ENCODE data around the gene NOL4L. TPM values are rescaled to one million over a fixed set of nuclear protein-coding genes. Genes with fewer than 3 reads are reported as not detected.
A peak's percentile ranks its signal among the peaks of the same experiment; 100 is the strongest.
"Not testable (repeated sequence)": the region's sequence is repeated elsewhere in the genome, so short reads cannot be mapped to it uniquely, and the experiment has no call there.

Gene NOL4L
- total RNA-seq, 1 donor from 2014 or later, result 12.2 TPM

- DNase-seq, result no peak
Observed at GRCh38 chr20:32507998-32508774, 76.9 kb downstream of the NOL4L start.

GRCh38 chr20:32506721-32507120 lies 78.4 kb downstream of the NOL4L start:
- DNase-seq, result no peak

- DNase-seq, result no peak
Observed at GRCh38 chr20:32505723-32506473, 79.2 kb downstream of the NOL4L start.

GRCh38 chr20:32501709-32502108 lies 83.4 kb downstream of the NOL4L start:
- DNase-seq, result no peak

GRCh38 chr20:32497589-32498224 lies 87.4 kb downstream of the NOL4L start:
- no peak for DNase-seq

GRCh38 chr20:32496811-32497533 lies 88.2 kb downstream of the NOL4L start:
- no peak for DNase-seq

GRCh38 chr20:32495949-32496348 lies 89.2 kb downstream of the NOL4L start:
- DNase-seq, result no peak

- DNase-seq, result no peak
Observed at GRCh38 chr20:32495217-32495565, 89.9 kb downstream of the NOL4L start.

GRCh38 chr20:32494483-32495216 lies 90.5 kb downstream of the NOL4L start:
- no peak for DNase-seq

GRCh38 chr20:32493356-32493755 lies 91.8 kb downstream of the NOL4L start:
- no peak for DNase-seq

GRCh38 chr20:32491764-32492151 lies 93.4 kb downstream of the NOL4L start:
- DNase-seq, result not testable (repeated sequence)

GRCh38 chr20:32490942-32491763 lies 94.0 kb downstream of the NOL4L start:
- DNase-seq, result no peak

GRCh38 chr20:32488066-32488838 lies 96.9 kb downstream of the NOL4L start:
- no peak for DNase-seq

- DNase-seq, result no peak
Observed at GRCh38 chr20:32487381-32487780, 97.8 kb downstream of the NOL4L start.

GRCh38 chr20:32485770-32486478 lies 99.2 kb downstream of the NOL4L start:
- DNase-seq, result no peak

- peak; percentile 63 for DNase-seq
Observed at GRCh38 chr20:32484958-32485769, 100.0 kb downstream of the NOL4L start.

- no peak for DNase-seq
Observed at GRCh38 chr20:32484225-32484957, 100.7 kb downstream of the NOL4L start.
